ENCODE data around the gene POLH. TPM values are rescaled to one million over a fixed set of nuclear protein-coding genes. Genes with fewer than 3 reads are reported as not detected.
A peak's percentile ranks its signal among the peaks of the same experiment; 100 is the strongest.

Gene POLH
- total RNA-seq, 3 donors from 2014 or later (not counting 1 experiment from before 2014, with no cell fraction given): 7.7 to 11.2 (median 7.8) TPM

- Mint-ChIP-seq H3K27ac (peak overlapping the region; percentile 89 to 95), H3K27me3 (ENCODE audit: low read depth in 2 of 2) (no peaks in the 10 kb centered on the region), H3K36me3 (no peaks in the 10 kb centered on the region), H3K4me3 (peak overlapping the region; percentile 93), H3K9me3 (no peaks in the 10 kb centered on the region), H3K4me1 (peaks cover 30 to 36% of the 10 kb centered on the region in 2 donors)
- H3K9me3 ChIP-seq (ENCODE audit: control insufficient read depth, insufficient read depth, low read length): no peaks in the 10 kb centered on the region
- peaks cover 14% of the 10 kb centered on the region for H3K4me1 ChIP-seq (ENCODE audit: control insufficient read depth, insufficient read depth, low read length)
- no peak for TF ChIP-seq CTCF (IDR thresholded peaks at IDR 0.05)
- DNase-seq: peak; percentile 15 to 21
- H3K27ac ChIP-seq (ENCODE audit: low read length): peak overlapping the region; percentile 28
- no peaks in the 10 kb centered on the region for H3K27me3 ChIP-seq (ENCODE audit: control insufficient read depth, insufficient read depth, low read length)
- H3K4me3 ChIP-seq (ENCODE audit: low read length): peak overlapping the region; percentile 99
- WGBS (ENCODE audit: insufficient coverage): under 1% methylated on average over 37 of the region's 38 CpGs
- H3K36me3 ChIP-seq (ENCODE audit: control insufficient read depth, insufficient read depth, low read length): peaks cover 16% of the 10 kb centered on the region
- intact Hi-C loops (cut with micrococcal nuclease): loop anchor here (10.0 kb wide), 1 partner anchor 60 kb away; the partner anchor contains the start of genes LRRC73, POLR1C and YIPF3
- no peak for ATAC-seq
These were observed 747 bp upstream of the POLH start for GRCh38 chr6:43575105-43575771.

- Mint-ChIP-seq H3K36me3 (no peaks in the 10 kb centered on the region), H3K4me3 (no peak overlapping the region), H3K9me3 (no peaks in the 10 kb centered on the region), H3K27me3 (ENCODE audit: low read depth in 2 of 2) (no peaks in the 10 kb centered on the region), H3K27ac (peak overlapping the region in 1 of 2 donors; percentile 47), H3K4me1 (peaks cover 30 to 40% of the 10 kb centered on the region in 2 donors)
- no peak for DNase-seq
- Histone ChIP-seq H3K4me1 (ENCODE audit: control insufficient read depth, insufficient read depth, low read length) (peaks cover 14% of the 10 kb centered on the region), H3K36me3 (ENCODE audit: control insufficient read depth, insufficient read depth, low read length) (peaks cover 6% of the 10 kb centered on the region), H3K9me3 (ENCODE audit: control insufficient read depth, insufficient read depth, low read length) (no peaks in the 10 kb centered on the region), H3K27ac (ENCODE audit: low read length) (no peak overlapping the region), H3K4me3 (ENCODE audit: low read length) (no peak overlapping the region), H3K27me3 (ENCODE audit: control insufficient read depth, insufficient read depth, low read length) (no peaks in the 10 kb centered on the region)
- WGBS (ENCODE audit: insufficient coverage): 97% methylated on average over 3 of the region's 3 CpGs
- no peak for TF ChIP-seq CTCF (IDR thresholded peaks at IDR 0.05)
- intact Hi-C loops (cut with micrococcal nuclease): loop anchor here (10.0 kb wide), 1 partner anchor 64 kb away; the partner anchor contains the start of genes LRRC73, POLR1C and YIPF3
- no peak for ATAC-seq
These were observed 2.8 kb downstream of the POLH start for GRCh38 chr6:43578748-43579147.

GRCh38 chr6:43579171-43579570 is 3.2 kb downstream of the POLH start:
- peak overlapping the region in 1 of 2 donors; percentile 47 for H3K27ac Mint-ChIP-seq
- H3K27me3 Mint-ChIP-seq (ENCODE audit: low read depth in 2 of 2): no peaks in the 10 kb centered on the region
- 100% methylated on average over 2 of the region's 2 CpGs for WGBS (ENCODE audit: insufficient coverage)
- Histone ChIP-seq H3K9me3 (ENCODE audit: control insufficient read depth, insufficient read depth, low read length) (no peaks in the 10 kb centered on the region), H3K36me3 (ENCODE audit: control insufficient read depth, insufficient read depth, low read length) (peaks cover 6% of the 10 kb centered on the region), H3K4me3 (ENCODE audit: low read length) (no peak overlapping the region), H3K4me1 (ENCODE audit: control insufficient read depth, insufficient read depth, low read length) (peaks cover 14% of the 10 kb centered on the region), H3K27me3 (ENCODE audit: control insufficient read depth, insufficient read depth, low read length) (no peaks in the 10 kb centered on the region), H3K27ac (ENCODE audit: low read length) (no peak overlapping the region)
- no peaks in the 10 kb centered on the region for H3K9me3 Mint-ChIP-seq
- DNase-seq (no peak), ATAC-seq (no peak)
- no peak for TF ChIP-seq CTCF (IDR thresholded peaks at IDR 0.05)
- intact Hi-C loops (cut with micrococcal nuclease): loop anchor here (10.0 kb wide), 1 partner anchor 64 kb away; the partner anchor contains the start of genes LRRC73, POLR1C and YIPF3
- H3K4me1 Mint-ChIP-seq: peaks cover 33 to 42% of the 10 kb centered on the region in 2 donors
- no peak overlapping the region for H3K4me3 Mint-ChIP-seq
- no peaks in the 10 kb centered on the region for H3K36me3 Mint-ChIP-seq

All from natural killer cell (primary cell).